HL-60 (cell line): ENCODE results near the gene CDC25C.

ENCODE experiments used
- DNase-seq, 2 experiments: peaks; one replicate each; pipeline ENCODE4 v3.0.0-alpha.2; 2010 to 2020; ENCODE audit warnings: low read depth in 1 of 2, low spot score in 1 of 2
- H3K27ac ChIP-seq: fragments of 250-450 bp; sonication (Bioruptor Pico); replicated peaks from 2 replicates; pipeline ENCODE4 v1.5.1; 2020; ENCODE audit warnings: mild to moderate bottlenecking, moderate library complexity
- H3K27me3 ChIP-seq: fragments of 250-450 bp; sonication (Bioruptor Pico); 2 replicates; pipeline ENCODE4 v1.5.1; 2021; ENCODE audit warnings: mild to moderate bottlenecking, moderate library complexity; ENCODE audit not compliant: insufficient read depth, poor library complexity, severe bottlenecking
- H3K4me3 ChIP-seq: replicated peaks from 2 replicates; pipeline ENCODE4 v1.5.1; 2011; ENCODE audit warnings: mild to moderate bottlenecking, control low read depth, low read length; ENCODE audit not compliant: insufficient read depth
- GABPA ChIP-seq: IDR thresholded peaks from 2 replicates; pipeline ENCODE4 v1.6.1; 2012; ENCODE audit warnings: low read depth
- POLR2AphosphoS5 ChIP-seq: IDR thresholded peaks from 2 replicates; pipeline ENCODE4 v1.6.1; 2012; ENCODE audit warnings: low read depth
- SPI1 ChIP-seq: IDR thresholded peaks from 2 replicates; pipeline ENCODE4 v1.6.1; 2012; ENCODE audit warnings: low read depth, mild to moderate bottlenecking, borderline replicate concordance
- TF ChIP-seq, protein P1 (sequence below): IDR thresholded peaks from 2 replicates; pipeline ENCODE4 v1.6.1; 2012; ENCODE audit warnings: low read depth; ENCODE audit not compliant: insufficient replicate concordance
- TF ChIP-seq, protein P2 (sequence below): IDR thresholded peaks from one replicate; pipeline ENCODE4 v1.5.1; 2011; ENCODE audit warnings: low read length, control low read depth, inconsistent platforms; ENCODE audit not compliant: insufficient read depth

The CDC25C gene

DNA sequence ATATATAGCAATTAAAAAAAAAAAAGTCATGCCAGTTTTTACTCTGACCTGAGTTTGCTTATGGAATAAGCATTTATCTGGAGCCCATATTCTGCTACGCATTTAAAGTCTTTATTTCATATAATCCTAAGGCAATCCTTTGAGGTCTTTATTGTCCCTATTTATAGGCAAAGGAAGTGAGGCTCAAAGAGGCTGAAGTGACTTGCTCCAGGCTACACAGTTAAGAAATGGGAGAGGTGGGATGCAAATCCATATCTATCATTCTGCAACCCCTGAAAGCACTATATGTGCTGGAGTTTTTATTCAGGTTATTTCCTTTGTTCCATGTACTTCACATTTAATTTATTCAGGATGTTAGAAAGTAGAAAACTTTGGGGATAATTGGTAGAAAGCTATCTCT lies 33.0 kb upstream of the CDC25C start:
- Histone ChIP-seq H3K4me3 (no peak overlapping the region), H3K27me3 (no peaks in the 10 kb centered on the region), H3K27ac (no peak overlapping the region)
- TF ChIP-seq, protein P1, sequence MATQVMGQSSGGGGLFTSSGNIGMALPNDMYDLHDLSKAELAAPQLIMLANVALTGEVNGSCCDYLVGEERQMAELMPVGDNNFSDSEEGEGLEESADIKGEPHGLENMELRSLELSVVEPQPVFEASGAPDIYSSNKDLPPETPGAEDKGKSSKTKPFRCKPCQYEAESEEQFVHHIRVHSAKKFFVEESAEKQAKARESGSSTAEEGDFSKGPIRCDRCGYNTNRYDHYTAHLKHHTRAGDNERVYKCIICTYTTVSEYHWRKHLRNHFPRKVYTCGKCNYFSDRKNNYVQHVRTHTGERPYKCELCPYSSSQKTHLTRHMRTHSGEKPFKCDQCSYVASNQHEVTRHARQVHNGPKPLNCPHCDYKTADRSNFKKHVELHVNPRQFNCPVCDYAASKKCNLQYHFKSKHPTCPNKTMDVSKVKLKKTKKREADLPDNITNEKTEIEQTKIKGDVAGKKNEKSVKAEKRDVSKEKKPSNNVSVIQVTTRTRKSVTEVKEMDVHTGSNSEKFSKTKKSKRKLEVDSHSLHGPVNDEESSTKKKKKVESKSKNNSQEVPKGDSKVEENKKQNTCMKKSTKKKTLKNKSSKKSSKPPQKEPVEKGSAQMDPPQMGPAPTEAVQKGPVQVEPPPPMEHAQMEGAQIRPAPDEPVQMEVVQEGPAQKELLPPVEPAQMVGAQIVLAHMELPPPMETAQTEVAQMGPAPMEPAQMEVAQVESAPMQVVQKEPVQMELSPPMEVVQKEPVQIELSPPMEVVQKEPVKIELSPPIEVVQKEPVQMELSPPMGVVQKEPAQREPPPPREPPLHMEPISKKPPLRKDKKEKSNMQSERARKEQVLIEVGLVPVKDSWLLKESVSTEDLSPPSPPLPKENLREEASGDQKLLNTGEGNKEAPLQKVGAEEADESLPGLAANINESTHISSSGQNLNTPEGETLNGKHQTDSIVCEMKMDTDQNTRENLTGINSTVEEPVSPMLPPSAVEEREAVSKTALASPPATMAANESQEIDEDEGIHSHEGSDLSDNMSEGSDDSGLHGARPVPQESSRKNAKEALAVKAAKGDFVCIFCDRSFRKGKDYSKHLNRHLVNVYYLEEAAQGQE = no peak
- TF ChIP-seq POLR2AphosphoS5 (no peak), GABPA (no peak), SPI1 (no peak)
- TF ChIP-seq, protein P2, sequence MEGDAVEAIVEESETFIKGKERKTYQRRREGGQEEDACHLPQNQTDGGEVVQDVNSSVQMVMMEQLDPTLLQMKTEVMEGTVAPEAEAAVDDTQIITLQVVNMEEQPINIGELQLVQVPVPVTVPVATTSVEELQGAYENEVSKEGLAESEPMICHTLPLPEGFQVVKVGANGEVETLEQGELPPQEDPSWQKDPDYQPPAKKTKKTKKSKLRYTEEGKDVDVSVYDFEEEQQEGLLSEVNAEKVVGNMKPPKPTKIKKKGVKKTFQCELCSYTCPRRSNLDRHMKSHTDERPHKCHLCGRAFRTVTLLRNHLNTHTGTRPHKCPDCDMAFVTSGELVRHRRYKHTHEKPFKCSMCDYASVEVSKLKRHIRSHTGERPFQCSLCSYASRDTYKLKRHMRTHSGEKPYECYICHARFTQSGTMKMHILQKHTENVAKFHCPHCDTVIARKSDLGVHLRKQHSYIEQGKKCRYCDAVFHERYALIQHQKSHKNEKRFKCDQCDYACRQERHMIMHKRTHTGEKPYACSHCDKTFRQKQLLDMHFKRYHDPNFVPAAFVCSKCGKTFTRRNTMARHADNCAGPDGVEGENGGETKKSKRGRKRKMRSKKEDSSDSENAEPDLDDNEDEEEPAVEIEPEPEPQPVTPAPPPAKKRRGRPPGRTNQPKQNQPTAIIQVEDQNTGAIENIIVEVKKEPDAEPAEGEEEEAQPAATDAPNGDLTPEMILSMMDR = no peak
- no peak for DNase-seq

DNA sequence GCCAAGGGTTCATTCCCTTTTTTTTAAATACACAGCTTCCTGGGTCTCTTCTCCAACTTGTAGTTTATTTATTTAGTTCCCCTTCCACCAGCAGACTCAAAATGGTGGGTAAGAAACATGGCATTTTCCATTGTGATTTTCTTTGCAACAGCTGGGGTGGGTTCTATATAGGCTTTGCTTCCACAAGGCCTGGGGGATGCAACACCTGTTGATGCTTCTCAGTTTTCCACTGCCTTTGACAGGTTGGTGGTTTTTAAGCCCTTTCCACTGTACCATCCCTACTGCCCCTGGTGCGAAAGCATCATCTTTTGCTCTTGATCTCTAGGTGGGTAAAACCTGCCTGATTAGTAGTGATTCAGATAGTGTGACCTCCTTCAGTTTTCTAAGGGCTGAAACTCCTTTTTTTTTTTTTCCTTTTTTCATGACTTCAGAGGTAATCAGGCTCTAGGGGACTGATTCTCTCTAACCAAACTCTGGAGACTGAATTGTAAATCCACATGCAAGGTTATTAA lies 29.4 kb upstream of the CDC25C start:
- TF ChIP-seq, protein P1 = no peak
- TF ChIP-seq GABPA = no peak
- no peak for TF ChIP-seq POLR2AphosphoS5
- no peak for TF ChIP-seq SPI1
- TF ChIP-seq, protein P2 = no peak
- Histone ChIP-seq H3K4me3 (no peak overlapping the region), H3K27ac (no peak overlapping the region), H3K27me3 (no peaks in the 10 kb centered on the region)
- DNase-seq = no peak

DNA sequence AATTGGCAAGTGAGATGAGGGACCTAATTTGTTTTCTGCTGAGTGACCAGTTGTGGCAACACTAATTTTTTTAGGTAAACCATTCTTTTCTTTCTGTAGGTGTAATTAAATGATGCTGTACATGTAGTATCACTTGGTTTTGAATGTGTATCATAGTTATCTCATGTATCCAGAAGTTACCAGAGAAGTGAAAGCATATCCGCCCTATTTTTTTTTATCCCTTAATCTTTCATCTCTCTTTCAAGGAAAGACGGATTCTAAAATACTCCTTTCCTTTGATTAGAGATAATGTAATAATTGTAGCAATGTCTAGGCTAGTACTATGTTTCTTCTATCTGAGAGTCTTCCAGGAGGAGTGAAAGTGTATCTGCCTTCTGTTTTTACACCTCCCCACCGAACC lies 28.0 kb upstream of the CDC25C start:
- Histone ChIP-seq H3K4me3 (no peak overlapping the region), H3K27me3 (no peaks in the 10 kb centered on the region), H3K27ac (no peak overlapping the region)
- TF ChIP-seq SPI1 = no peak
- TF ChIP-seq, protein P2 = no peak
- TF ChIP-seq GABPA = no peak
- TF ChIP-seq POLR2AphosphoS5 = no peak
- DNase-seq = no peak

DNA sequence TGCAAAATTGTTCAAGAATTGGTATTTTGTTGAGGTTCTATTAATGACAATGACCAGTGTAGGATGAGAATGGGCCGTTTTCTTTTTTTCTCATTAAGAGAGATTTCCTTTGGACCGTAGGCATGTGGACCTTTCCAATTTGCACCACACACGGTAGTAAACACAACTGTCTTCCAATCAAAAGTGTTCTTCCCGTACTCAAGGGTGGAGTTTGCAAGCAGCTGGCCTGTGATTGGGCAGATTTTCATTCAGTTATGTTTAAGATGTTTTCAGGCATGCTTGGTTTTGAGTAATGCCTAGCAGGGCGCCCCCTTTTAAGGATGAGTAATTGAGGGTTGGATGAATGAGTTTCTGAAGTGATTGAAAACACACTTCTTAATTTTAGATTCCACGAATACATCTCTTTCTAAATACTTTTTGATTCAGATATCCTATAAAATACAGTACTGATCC lies 23.3 kb upstream of the CDC25C start:
- H3K27ac ChIP-seq = no peak overlapping the region
- peak in 1 of 2 experiments; percentile 23 for DNase-seq
- TF ChIP-seq SPI1 (no peak), POLR2AphosphoS5 (no peak)
- TF ChIP-seq, protein P1 = no peak
- no peaks in the 10 kb centered on the region for H3K27me3 ChIP-seq
- no peak overlapping the region for H3K4me3 ChIP-seq
